Glutamatergic neuron (in vitro differentiated cells): ENCODE data around the gene SERPINH1. TPM values are rescaled to one million over a fixed set of nuclear protein-coding genes. Genes with fewer than 3 reads are reported as not detected.
A peak's percentile ranks its signal among the peaks of the same experiment; 100 is the strongest.

ENCODE experiments used
- DNase-seq: peaks from one replicate; pipeline ENCODE4 v3.0.0; 2022
- H3K27ac Mint-ChIP-seq: one replicate; pipeline ENCODE4 v1.8.0; 2020; ENCODE audit warnings: mild to moderate bottlenecking, mixed read lengths, inconsistent platforms; ENCODE audit not compliant: unreplicated experiment
- H3K27me3 Mint-ChIP-seq: one replicate; pipeline ENCODE4 v1.8.0; 2020; ENCODE audit warnings: mild to moderate bottlenecking, moderate library complexity, mixed read lengths, inconsistent platforms; ENCODE audit not compliant: unreplicated experiment
- H3K36me3 Mint-ChIP-seq: one replicate; pipeline ENCODE4 v1.8.0; 2020; ENCODE audit warnings: mild to moderate bottlenecking, mixed read lengths, inconsistent platforms; ENCODE audit not compliant: unreplicated experiment
- H3K4me1 Mint-ChIP-seq: one replicate; pipeline ENCODE4 v1.8.0; 2020; ENCODE audit warnings: mild to moderate bottlenecking, low read depth, mixed read lengths, inconsistent platforms; ENCODE audit not compliant: unreplicated experiment
- H3K4me3 Mint-ChIP-seq: one replicate; pipeline ENCODE4 v1.8.0; 2020; ENCODE audit warnings: mild to moderate bottlenecking, mixed read lengths, inconsistent platforms; ENCODE audit not compliant: unreplicated experiment
- H3K9me3 Mint-ChIP-seq: one replicate; pipeline ENCODE4 v1.8.0; 2020; ENCODE audit warnings: mild to moderate bottlenecking, moderate library complexity, mixed read lengths, inconsistent platforms; ENCODE audit not compliant: unreplicated experiment
- total RNA-seq: library from RNA; stranded (reverse); fragmentation: NEBNext Ultra II Directional; extraction: Animal tissue kit (Norgen Biotek cat#: 25700); gene quantifications from one replicate; pipeline ENCODE4 v1.2.1, GENCODE V29; 2021; ENCODE audit not compliant: unreplicated experiment
- TF ChIP-seq, protein P1 (sequence below): fragments of 200-600 bp; sonication (generic); IDR thresholded peaks from one replicate; pipeline ENCODE4 v1.5.0; 2021; ENCODE audit not compliant: partially characterized antibody, unreplicated experiment

SERPINH1 gene
- total RNA-seq, 1 donor from 2014 or later = 35.0 TPM

DNA sequence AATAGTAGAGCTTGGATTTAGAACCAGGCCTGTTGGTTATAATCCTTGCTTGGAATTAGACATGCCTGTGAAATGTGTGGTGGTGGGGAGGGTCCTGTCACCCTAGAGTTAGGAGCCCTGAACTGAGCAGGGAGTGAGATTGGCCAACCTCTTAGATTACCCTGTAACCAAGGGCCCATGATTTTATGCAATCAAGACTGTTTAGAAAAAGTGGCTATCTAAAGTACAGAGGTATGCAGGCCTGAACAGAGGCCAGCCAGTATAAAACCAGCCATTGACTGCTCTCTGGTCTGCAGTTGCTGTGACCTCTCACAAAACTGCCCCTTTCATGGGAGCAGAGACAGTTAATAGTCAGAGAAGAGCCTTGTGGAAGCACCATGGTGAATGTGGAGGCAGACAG lies 36.2 kb downstream of the SERPINH1 start:
- DNase-seq = no peak
- Mint-ChIP-seq H3K27ac (peak overlapping the region; percentile 67), H3K27me3 (peaks cover 11% of the 10 kb centered on the region), H3K9me3 (peaks cover 4% of the 10 kb centered on the region), H3K4me1 (peaks cover 29% of the 10 kb centered on the region), H3K4me3 (no peak overlapping the region), H3K36me3 (peaks cover 8% of the 10 kb centered on the region)
- TF ChIP-seq, protein P1, sequence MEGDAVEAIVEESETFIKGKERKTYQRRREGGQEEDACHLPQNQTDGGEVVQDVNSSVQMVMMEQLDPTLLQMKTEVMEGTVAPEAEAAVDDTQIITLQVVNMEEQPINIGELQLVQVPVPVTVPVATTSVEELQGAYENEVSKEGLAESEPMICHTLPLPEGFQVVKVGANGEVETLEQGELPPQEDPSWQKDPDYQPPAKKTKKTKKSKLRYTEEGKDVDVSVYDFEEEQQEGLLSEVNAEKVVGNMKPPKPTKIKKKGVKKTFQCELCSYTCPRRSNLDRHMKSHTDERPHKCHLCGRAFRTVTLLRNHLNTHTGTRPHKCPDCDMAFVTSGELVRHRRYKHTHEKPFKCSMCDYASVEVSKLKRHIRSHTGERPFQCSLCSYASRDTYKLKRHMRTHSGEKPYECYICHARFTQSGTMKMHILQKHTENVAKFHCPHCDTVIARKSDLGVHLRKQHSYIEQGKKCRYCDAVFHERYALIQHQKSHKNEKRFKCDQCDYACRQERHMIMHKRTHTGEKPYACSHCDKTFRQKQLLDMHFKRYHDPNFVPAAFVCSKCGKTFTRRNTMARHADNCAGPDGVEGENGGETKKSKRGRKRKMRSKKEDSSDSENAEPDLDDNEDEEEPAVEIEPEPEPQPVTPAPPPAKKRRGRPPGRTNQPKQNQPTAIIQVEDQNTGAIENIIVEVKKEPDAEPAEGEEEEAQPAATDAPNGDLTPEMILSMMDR = no peak

DNA sequence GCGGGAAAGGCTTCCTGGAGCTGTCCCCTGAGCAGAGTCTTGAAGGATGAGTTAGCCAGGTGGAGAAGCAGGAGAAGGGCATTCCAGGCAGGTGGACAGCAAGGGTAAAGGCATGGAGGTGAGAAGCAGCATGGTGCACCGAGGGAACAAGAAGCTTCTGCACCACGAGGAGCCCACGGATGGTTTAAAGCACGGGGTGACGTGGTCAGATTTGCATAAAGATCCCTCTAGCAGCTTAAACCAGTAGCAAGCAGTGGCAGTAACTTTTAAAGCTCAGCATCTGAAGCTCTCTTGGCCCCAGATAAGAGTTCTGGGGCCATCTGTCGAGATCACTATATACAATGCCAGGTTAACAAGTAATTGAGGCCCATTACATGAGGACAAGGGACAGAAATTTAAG lies 36.8 kb downstream of the SERPINH1 start:
- no peak overlapping the region for H3K4me3 Mint-ChIP-seq
- TF ChIP-seq, protein P1 = no peak
- H3K4me1 Mint-ChIP-seq = peaks cover 27% of the 10 kb centered on the region
- no peak for DNase-seq
- H3K36me3 Mint-ChIP-seq = peaks cover 8% of the 10 kb centered on the region
- H3K27me3 Mint-ChIP-seq = peaks cover 11% of the 10 kb centered on the region
- H3K9me3 Mint-ChIP-seq = peaks cover 4% of the 10 kb centered on the region
- H3K27ac Mint-ChIP-seq = no peak overlapping the region

DNA sequence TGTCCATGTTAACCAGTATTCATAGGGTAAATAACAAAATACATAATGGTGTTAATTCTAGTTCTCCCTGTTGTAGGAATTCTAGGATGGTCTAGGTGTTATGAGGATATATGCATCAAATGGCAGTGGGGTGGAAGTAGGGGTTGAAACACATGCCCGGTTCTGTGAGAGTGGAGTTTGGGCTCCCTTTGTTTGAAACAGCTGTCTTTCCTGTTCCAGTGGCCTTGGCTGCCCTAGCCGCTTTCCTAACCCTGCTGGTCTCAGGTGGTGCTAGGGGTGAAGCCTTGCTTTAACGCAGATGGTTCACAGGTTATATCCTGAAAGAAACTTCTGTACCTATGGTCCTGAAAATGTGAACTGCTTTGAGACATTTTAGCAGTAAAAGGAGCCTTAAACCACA lies 38.3 kb downstream of the SERPINH1 start:
- TF ChIP-seq, protein P1 = no peak
- peaks cover 8% of the 10 kb centered on the region for H3K27me3 Mint-ChIP-seq
- H3K9me3 Mint-ChIP-seq = peaks cover 4% of the 10 kb centered on the region
- H3K27ac Mint-ChIP-seq = no peak overlapping the region
- H3K4me1 Mint-ChIP-seq = peaks cover 29% of the 10 kb centered on the region
- H3K36me3 Mint-ChIP-seq = peaks cover 8% of the 10 kb centered on the region
- H3K4me3 Mint-ChIP-seq = no peak overlapping the region
- DNase-seq = no peak

DNA sequence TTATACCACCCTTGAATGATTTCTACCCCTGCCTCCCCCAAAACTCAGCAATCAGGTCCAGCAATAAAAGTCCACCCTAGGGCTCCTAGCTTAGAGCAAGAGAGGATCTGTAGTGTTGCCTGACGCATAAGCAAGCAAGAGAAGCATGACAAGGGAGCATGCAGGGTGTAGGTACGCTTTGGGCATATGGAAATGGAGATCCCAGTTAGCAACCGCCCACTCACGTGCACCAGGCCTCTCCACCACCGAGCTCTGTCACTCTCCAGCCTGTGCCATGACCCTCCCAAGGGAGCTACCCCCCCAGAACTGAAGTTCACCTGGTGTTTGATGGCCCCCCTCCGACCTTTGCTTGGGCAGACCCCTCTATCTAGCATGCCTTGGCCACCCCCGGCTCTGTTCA lies 39.4 kb downstream of the SERPINH1 start:
- peak overlapping the region; percentile 45 for H3K27ac Mint-ChIP-seq
- H3K36me3 Mint-ChIP-seq = peaks cover 14% of the 10 kb centered on the region
- no peak for DNase-seq

DNA sequence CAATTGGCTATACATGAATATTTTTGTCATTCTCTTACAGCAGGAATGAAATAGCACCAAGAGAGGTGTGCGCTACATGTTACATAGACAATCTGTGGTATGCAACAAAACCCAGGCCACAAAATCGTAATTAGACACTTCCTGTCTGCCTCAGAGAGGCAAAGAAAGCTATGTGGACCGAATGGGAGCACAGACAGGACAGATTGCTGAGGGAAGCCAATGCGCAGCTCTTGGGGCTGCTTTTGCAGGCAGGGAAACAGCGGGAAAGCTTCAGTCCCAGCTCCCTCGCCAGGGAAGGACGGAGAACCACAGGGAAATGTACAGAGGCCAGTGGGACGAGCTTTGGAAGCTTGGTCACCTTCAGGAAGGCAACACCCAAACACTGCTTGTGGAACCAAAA lies 40.9 kb downstream of the SERPINH1 start:
- H3K36me3 Mint-ChIP-seq = peaks cover 18% of the 10 kb centered on the region
- H3K4me3 Mint-ChIP-seq = no peak overlapping the region
- peaks cover 6% of the 10 kb centered on the region for H3K9me3 Mint-ChIP-seq
- H3K27me3 Mint-ChIP-seq = peaks cover 11% of the 10 kb centered on the region
- no peak for DNase-seq
- peak overlapping the region; percentile 74 for H3K27ac Mint-ChIP-seq
- TF ChIP-seq, protein P1 = no peak
- peaks cover 24% of the 10 kb centered on the region for H3K4me1 Mint-ChIP-seq

More for the DNA sequence above, 39.4 kb downstream of the SERPINH1 start:
- H3K4me1 Mint-ChIP-seq = peaks cover 26% of the 10 kb centered on the region
- TF ChIP-seq, protein P1 = no peak
- no peak overlapping the region for H3K4me3 Mint-ChIP-seq
- H3K27me3 Mint-ChIP-seq = peaks cover 10% of the 10 kb centered on the region
- H3K9me3 Mint-ChIP-seq = peaks cover 4% of the 10 kb centered on the region
